Prostate gland (tissue), 2 donors: ENCODE results near the gene COL15A1. TPM values are rescaled to one million over a fixed set of nuclear protein-coding genes. Genes with fewer than 3 reads are reported as not detected.

Experiments
- DNase-seq: peaks from one replicate; pipeline ENCODE4 v3.0.0-alpha.2; 2019; ENCODE audit warnings: low spot score
- H3K27ac ChIP-seq, 2 donors: fragments of 200-600 bp; sonication (generic); 2 replicates each; pipeline ENCODE4 v1.5.1; 2017 to 2019
- H3K27me3 ChIP-seq: fragments of 200-600 bp; sonication (generic); replicated peaks from 2 replicates; pipeline ENCODE4 v1.5.1; 2019; ENCODE audit not compliant: insufficient read depth
- H3K36me3 ChIP-seq, 2 donors: fragments of 200-600 bp; sonication (generic); 1 replicate in 1 of 2; 2 replicates in 1 of 2; pipeline versions ENCODE4 v1.5.1 to v1.8.1; 2017 to 2019
- H3K4me1 ChIP-seq: fragments of 200-600 bp; sonication (generic); replicated peaks from 2 replicates; pipeline ENCODE4 v1.5.1; 2019
- H3K4me3 ChIP-seq, 2 donors: fragments of 200-600 bp; sonication (generic); 2 replicates each; pipeline ENCODE4 v1.5.1; 2017 to 2019
- H3K9me3 ChIP-seq: fragments of 200-600 bp; sonication (generic); 2 replicates; pipeline ENCODE4 v1.5.1; 2017
- POLR2A ChIP-seq: fragments of 450-650 bp; IDR thresholded peaks from one replicate; pipeline ENCODE4 v1.6.1; 2016; ENCODE audit warnings: antibody characterized with exemption, mild to moderate bottlenecking
- POLR2AphosphoS5 ChIP-seq: sonication (generic); formaldehyde crosslinking; IDR thresholded peaks from one replicate; pipeline ENCODE4 v1.6.1; 2017; ENCODE audit warnings: antibody characterized with exemption
- WGBS: methylation state at CpG from one replicate; pipeline ENCODE4 v1.1.5; 2018; 5-methylcytosine and 5-hydroxymethylcytosine counted together
- intact Hi-C: fragments of 100-400 bp; cut with DNase I; formaldehyde crosslinking; loops from one replicate; pipeline ENCODE4 v1.14.2; 2022
- total RNA-seq, 2 donors: library from RNA; depleted of rRNA; stranded (reverse); fragments of >200 nt; gene quantifications; one replicate each; pipeline ENCODE4 v1.1.0, GENCODE V29; 2016
- TF ChIP-seq, protein P1 (sequence below), 4 experiments: fragments of 200-600 bp in 2 of 4; fragments of 450-650 bp in 2 of 4; sonication (generic) in 2 of 4; IDR thresholded peaks; 1 replicate in 3 of 4; 2 replicates in 1 of 4; pipeline ENCODE4 v1.5.1; 2016 to 2019; ENCODE audit warnings: antibody characterized with exemption in 4 of 4, mild to moderate bottlenecking in 2 of 4, moderate library complexity in 2 of 4

The COL15A1 gene
- total RNA-seq, 2 donors from 2014 or later = 10.3 to 79.9 TPM

DNA sequence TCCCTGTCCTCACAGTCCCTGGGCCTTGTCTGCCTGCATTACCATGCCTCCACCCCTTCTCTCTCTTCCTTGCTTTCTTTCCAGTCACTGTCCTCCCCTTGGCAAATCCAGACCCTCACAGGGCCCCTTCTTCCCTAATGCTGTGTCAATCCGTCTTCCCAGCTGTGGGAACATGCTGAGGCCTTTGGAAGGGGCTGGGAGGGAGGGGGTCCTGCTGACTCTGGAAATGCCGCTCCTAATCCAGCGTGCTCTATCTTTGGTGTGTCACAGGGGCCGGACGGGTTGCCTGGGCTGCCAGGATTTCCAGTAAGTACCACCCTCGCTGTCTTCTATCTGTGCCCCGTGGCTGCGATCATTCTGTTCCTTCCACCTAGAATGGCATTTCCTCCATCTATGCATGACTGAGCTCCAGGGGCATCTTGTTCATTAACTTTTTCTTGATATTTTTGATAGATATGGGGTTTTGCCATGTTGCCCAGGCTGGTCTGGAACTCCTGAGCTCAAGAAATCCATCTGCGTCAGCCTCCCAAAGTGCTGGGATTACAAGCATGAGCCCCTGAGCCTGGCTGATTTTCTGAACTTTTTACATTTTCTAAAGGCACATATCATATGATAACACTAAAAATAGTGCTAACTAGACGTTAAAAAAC lies 96.7 kb downstream of the COL15A1 start:
- no peaks in the 10 kb centered on the region for H3K36me3 ChIP-seq
- H3K9me3 ChIP-seq = no peaks in the 10 kb centered on the region
- H3K27ac ChIP-seq = no peak overlapping the region
- WGBS = 87% methylated on average over 10 of the region's 10 CpGs
- no peaks in the 10 kb centered on the region for H3K27me3 ChIP-seq
- DNase-seq = no peak
- TF ChIP-seq POLR2AphosphoS5 = no peak
- TF ChIP-seq, protein P1, sequence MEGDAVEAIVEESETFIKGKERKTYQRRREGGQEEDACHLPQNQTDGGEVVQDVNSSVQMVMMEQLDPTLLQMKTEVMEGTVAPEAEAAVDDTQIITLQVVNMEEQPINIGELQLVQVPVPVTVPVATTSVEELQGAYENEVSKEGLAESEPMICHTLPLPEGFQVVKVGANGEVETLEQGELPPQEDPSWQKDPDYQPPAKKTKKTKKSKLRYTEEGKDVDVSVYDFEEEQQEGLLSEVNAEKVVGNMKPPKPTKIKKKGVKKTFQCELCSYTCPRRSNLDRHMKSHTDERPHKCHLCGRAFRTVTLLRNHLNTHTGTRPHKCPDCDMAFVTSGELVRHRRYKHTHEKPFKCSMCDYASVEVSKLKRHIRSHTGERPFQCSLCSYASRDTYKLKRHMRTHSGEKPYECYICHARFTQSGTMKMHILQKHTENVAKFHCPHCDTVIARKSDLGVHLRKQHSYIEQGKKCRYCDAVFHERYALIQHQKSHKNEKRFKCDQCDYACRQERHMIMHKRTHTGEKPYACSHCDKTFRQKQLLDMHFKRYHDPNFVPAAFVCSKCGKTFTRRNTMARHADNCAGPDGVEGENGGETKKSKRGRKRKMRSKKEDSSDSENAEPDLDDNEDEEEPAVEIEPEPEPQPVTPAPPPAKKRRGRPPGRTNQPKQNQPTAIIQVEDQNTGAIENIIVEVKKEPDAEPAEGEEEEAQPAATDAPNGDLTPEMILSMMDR (IDR thresholded peaks at IDR 0.05) = no peak
- TF ChIP-seq POLR2A = no peak
- H3K4me3 ChIP-seq = no peak overlapping the region
- intact Hi-C loops = no loop called here
- no peaks in the 10 kb centered on the region for H3K4me1 ChIP-seq

GRCh38 chr9:99040911-99041582 lies 97.3 kb downstream of the COL15A1 start:
- no peak for DNase-seq
- 87% methylated on average over 3 of the region's 3 CpGs for WGBS

DNA sequence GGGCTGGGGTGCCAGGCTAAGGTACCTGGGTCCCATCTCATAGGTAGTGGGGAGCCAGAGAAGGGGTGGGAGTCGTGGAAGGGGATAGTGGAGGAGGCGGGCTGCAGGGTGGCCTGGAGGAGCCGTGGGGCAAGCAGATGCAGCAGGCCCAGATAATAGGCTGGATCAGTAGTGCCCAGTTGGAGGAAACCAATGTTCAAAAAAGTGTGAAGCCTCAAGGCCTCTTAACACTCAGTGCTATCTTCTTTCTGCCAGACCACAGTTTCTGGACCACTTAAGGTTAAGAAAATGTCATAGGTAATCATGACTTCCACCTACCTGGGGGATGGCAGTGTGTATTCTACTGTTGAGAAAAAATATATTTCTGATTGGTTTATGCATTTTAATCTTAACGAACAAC lies 97.9 kb downstream of the COL15A1 start:
- no peak overlapping the region for H3K4me3 ChIP-seq
- DNase-seq = no peak
- no peaks in the 10 kb centered on the region for H3K36me3 ChIP-seq
- H3K27me3 ChIP-seq = no peaks in the 10 kb centered on the region
- WGBS = 94% methylated on average over 4 of the region's 4 CpGs
- H3K4me1 ChIP-seq = no peaks in the 10 kb centered on the region
- TF ChIP-seq, protein P1 (IDR thresholded peaks at IDR 0.05) = no peak
- TF ChIP-seq POLR2A (no peak), POLR2AphosphoS5 (no peak)
- H3K9me3 ChIP-seq = no peaks in the 10 kb centered on the region
- intact Hi-C loops = no loop called here
- no peak overlapping the region for H3K27ac ChIP-seq

More at GRCh38 chr9:99040911-99041582, 97.3 kb downstream of the COL15A1 start:
- TF ChIP-seq POLR2A (no peak), POLR2AphosphoS5 (no peak)
- TF ChIP-seq, protein P1 (IDR thresholded peaks at IDR 0.05) = no peak
- intact Hi-C loops = no loop called here
- Histone ChIP-seq H3K4me3 (no peak overlapping the region), H3K4me1 (no peaks in the 10 kb centered on the region), H3K27me3 (no peaks in the 10 kb centered on the region), H3K9me3 (no peaks in the 10 kb centered on the region), H3K36me3 (no peaks in the 10 kb centered on the region), H3K27ac (no peak overlapping the region)

DNA sequence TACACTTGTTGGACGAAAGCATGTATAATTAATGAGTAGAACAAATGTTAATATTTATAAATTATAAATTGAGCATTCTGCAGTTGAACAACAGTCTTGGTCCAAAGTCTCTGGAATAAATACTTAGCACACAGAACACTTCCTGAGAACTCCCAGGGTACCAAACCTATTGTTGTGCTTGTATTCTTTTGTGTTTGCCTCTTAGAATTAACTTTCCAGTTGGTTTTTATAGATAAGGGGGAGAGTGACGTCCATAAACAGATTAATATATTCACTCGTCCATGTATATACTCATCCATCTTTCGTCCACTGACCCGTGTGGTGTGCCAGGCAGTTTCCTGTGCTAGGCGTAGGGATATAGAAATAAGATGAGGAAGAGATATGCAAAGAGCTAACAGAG lies 98.9 kb downstream of the COL15A1 start:
- Histone ChIP-seq H3K27me3 (no peaks in the 10 kb centered on the region), H3K9me3 (no peaks in the 10 kb centered on the region), H3K4me1 (no peaks in the 10 kb centered on the region), H3K27ac (no peak overlapping the region), H3K4me3 (no peak overlapping the region), H3K36me3 (no peaks in the 10 kb centered on the region)
- TF ChIP-seq POLR2A (no peak), POLR2AphosphoS5 (no peak)
- TF ChIP-seq, protein P1 (IDR thresholded peaks at IDR 0.05) = no peak
- no peak for DNase-seq
- WGBS = 84% methylated on average over 6 of the region's 6 CpGs
- intact Hi-C loops = no loop called here

GRCh38 chr9:99044827-99045226 lies 101.1 kb downstream of the COL15A1 start:
- Histone ChIP-seq H3K9me3 (no peaks in the 10 kb centered on the region), H3K27me3 (no peaks in the 10 kb centered on the region), H3K36me3 (no peaks in the 10 kb centered on the region), H3K4me1 (no peaks in the 10 kb centered on the region), H3K27ac (no peak overlapping the region), H3K4me3 (no peak overlapping the region)
- TF ChIP-seq, protein P1 (IDR thresholded peaks at IDR 0.05) = no peak
- TF ChIP-seq POLR2AphosphoS5 = no peak
- no peak for TF ChIP-seq POLR2A
- intact Hi-C loops = no loop called here
- DNase-seq = no peak
- WGBS = 79% methylated on average over 4 of the region's 4 CpGs
